GM12874 (cell line): ENCODE measurements around the gene CDC20.
A peak's percentile ranks its signal among the peaks of the same experiment; 100 is the strongest.

Source experiments
- CTCF ChIP-seq: IDR thresholded peaks from 2 replicates; pipeline ENCODE4 v1.5.1; 2011; ENCODE audit warnings: low read depth, mild to moderate bottlenecking, control low read depth, low read length, moderate library complexity; ENCODE audit not compliant: insufficient read depth

The CDC20 gene

GRCh38 chr1:43363283-43363934 is 4.6 kb downstream of the CDC20 start:
- no peak for TF ChIP-seq CTCF

- TF ChIP-seq CTCF = no peak
Observed at GRCh38 chr1:43363935-43364525, 5.2 kb downstream of the CDC20 start.

GRCh38 chr1:43365678-43366077 is 6.9 kb downstream of the CDC20 start:
- TF ChIP-seq CTCF = no peak

- TF ChIP-seq CTCF = no peak
Observed at GRCh38 chr1:43366179-43366578, 7.4 kb downstream of the CDC20 start.

GRCh38 chr1:43366601-43367025 is 7.8 kb downstream of the CDC20 start:
- TF ChIP-seq CTCF = no peak

- no peak for TF ChIP-seq CTCF
Observed at GRCh38 chr1:43367026-43367903, 8.5 kb downstream of the CDC20 start.

- peak; percentile 31; the same call in 1 of the 2 replicates for TF ChIP-seq CTCF
Observed at GRCh38 chr1:43367904-43368645, 9.3 kb downstream of the CDC20 start, which contains the start of gene ELOVL1. Gene ELOVL1 (minus strand): TSS chr1:43368011. CDS start chr1:43365609, 2,402 bp downstream.
